ENCODE results near the gene TGFBR3L.
"Not testable (repeated sequence)": the region's sequence is repeated elsewhere in the genome, so short reads cannot be mapped to it uniquely, and the experiment has no call there.

Gene TGFBR3L

GRCh38 chr19:7905268-7905667, 9.4 kb upstream of the TGFBR3L start:
- no peak for DNase-seq

GRCh38 chr19:7905859-7906258, 8.8 kb upstream of the TGFBR3L start:
- DNase-seq = no peak

- no peak for DNase-seq
These were observed 7.5 kb upstream of the TGFBR3L start for GRCh38 chr19:7907122-7907521.

- DNase-seq = no peak
These were observed 7.1 kb upstream of the TGFBR3L start for GRCh38 chr19:7907544-7907943.

GRCh38 chr19:7908078-7908699, 6.4 kb upstream of the TGFBR3L start:
- no peak for DNase-seq

GRCh38 chr19:7908742-7909461, 5.7 kb upstream of the TGFBR3L start:
- no peak for DNase-seq

GRCh38 chr19:7909471-7910067, 5.1 kb upstream of the TGFBR3L start:
- no peak for DNase-seq

- DNase-seq = no peak
These were observed 4.1 kb upstream of the TGFBR3L start for GRCh38 chr19:7910321-7911161.

GRCh38 chr19:7911508-7912143, 3.0 kb upstream of the TGFBR3L start:
- DNase-seq = no peak

GRCh38 chr19:7912144-7912696, 2.4 kb upstream of the TGFBR3L start:
- no peak for DNase-seq

- no peak for DNase-seq
These were observed 1.7 kb upstream of the TGFBR3L start for GRCh38 chr19:7912697-7913564.

GRCh38 chr19:7913652-7914051, 978 bp upstream of the TGFBR3L start:
- no peak for DNase-seq

- no peak for DNase-seq
These were observed 531 bp upstream of the TGFBR3L start for GRCh38 chr19:7914099-7914498.

GRCh38 chr19:7915250-7916102, 846 bp downstream of the TGFBR3L start:
- peak; percentile 3 for DNase-seq

GRCh38 chr19:7916103-7916954, 1.7 kb downstream of the TGFBR3L start:
- peak; percentile 2 for DNase-seq

GRCh38 chr19:7916955-7917266, 2.3 kb downstream of the TGFBR3L start:
- no peak for DNase-seq

- DNase-seq = peak; percentile 22
These were observed 2.8 kb downstream of the TGFBR3L start for GRCh38 chr19:7917267-7918061.

- DNase-seq = not testable (repeated sequence)
These were observed 3.5 kb downstream of the TGFBR3L start for GRCh38 chr19:7918062-7918614.

Data from DMS79 treated with DMSO at 0.1 percent for 48 hours (cell line).